DMS53 treated with DMSO at 0.1 percent for 48 hours (cell line): Measurements from ENCODE around the gene MPRIP.

Experiments
- DNase-seq: peaks from one replicate; lab custom pipeline; 2025; ENCODE audit not compliant: unreplicated experiment; lab: John Stamatoyannopoulos, UW

Gene MPRIP

DNA sequence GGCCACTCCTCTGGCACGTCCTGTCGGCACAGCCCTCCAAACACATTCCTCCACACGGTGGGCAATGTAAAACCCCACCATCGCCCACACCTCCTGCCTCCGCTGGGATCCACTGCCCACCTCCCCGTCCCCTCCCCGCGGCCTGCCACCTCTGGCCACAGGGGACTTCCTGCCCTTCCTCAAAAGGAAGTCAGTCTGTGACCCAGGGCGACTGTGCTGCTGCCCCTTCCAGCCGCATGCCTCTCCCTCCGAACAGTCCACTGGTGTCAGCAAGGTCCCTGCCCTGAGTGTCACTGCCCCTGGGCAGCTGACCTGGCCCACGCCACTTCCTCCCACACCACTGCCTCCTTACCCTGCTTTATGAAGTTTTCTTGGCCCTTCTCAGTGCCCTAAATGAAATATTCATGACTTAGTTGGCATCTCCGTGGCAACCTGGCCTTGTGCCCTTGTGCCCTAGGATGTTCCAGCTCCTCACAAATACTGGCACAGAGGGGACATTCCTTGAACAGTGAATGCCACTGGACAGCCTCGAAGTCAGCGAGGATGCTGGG is 161.9 kb downstream of the MPRIP start:
- DNase-seq = no peak

DNA sequence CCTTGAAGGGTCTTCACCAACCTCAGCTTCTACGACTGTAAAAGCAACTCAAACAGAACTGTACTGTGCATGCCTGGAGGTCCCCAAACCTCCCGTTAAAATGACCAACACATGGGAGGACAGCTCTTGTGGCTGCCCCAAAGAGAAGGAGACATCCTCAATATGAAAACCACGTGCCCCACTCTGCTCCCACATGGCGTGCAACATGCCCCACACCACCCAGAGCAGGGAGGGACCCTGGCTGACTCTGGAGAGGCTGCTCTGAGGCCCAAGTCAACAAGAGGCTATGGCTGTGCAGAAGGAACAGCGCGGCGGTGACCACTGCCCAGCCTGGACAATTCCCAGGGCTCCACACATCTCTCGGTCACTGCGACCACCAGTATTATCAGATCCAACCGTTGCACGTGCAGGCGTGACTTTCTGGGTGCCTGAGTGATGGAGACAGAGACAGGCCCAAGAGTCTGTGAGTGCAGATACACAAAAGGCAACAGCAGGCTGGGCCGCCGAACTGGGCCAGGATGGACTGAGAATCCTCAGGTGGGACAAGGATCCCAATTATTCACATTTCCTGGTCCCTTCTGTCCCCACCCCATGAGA is 162.5 kb downstream of the MPRIP start:
- DNase-seq = no peak

DNA sequence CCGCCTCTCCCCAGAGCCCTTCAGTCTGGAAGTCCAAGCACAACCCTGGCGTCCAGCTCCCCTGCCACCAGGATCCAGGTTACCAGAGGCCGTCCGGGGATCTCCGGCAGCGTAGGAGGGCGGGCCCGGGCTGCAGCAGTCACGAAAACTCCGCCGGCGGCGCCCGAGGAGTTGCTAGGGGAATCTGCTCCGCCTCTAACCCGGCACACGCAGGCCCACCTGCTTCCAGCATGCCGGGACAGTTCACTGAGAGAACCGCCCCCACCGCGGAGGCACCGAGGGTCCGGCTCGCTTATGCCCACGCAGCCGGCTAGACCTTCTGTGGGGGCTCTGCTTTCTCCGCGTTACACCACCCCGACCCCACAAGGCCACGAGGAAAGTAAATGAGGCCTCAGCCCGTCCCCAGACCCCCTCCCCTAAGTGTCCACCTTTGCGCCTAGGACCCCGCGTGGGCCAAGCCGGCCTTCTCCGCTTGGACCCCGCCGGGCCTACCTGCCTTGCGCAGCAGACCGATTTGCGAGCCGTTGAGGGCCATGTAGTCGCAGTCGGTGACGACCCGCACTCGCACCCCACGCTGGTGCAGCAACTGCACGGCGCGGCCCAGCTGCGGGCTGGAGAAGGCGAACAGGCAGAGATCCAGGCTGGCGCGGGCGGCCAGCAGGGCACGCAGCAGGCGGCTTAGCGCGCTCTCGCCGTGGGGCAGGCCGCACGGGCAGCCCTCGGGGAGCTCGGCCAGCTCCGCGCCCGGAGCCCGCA is 163.3 kb downstream of the MPRIP start:
- DNase-seq = peak; percentile 32

DNA sequence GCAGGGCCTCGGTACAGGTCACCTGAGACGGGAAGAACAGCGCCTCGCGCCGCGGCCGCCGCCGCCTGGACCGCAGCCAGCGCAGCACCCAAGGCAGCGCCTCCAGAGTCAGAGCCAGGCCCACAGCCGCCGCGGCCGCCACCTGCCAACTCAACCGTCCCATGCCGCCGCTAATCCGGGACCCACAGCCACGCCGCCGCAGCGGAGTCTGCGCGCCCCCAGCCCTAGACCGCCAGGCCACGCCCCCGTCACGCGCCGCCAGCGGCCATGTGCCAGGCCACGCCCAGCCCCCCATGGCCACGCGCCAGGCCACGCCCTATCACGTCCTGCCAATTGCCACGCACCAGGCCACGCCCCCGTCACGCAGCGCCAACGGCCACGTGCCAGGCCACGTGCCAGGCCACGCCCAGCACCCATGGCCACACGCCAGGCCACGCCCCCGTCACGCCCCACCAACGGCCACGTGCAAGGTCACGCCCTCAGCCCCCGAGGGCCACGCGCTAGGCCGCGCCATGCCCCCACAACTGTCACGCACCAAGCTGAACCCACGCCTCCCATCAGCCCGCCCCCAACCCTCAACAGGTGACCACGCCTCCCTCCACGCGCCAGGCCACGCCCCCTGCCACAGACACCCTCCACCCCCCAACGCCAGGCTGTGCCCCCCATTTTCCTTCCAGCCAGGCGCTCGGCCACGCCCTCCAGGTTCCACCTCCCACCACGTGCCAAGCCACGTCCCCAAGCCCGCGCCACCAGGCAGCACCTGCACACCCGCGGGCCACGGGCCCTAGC is 164.1 kb downstream of the MPRIP start, which contains the start of gene PLD6:
TSS of gene PLD6 (minus strand) at position 210 of the 789 bp plus-strand sequence. CDS start at position 163, 47 bp downstream.
- DNase-seq = peak; percentile 41

DNA sequence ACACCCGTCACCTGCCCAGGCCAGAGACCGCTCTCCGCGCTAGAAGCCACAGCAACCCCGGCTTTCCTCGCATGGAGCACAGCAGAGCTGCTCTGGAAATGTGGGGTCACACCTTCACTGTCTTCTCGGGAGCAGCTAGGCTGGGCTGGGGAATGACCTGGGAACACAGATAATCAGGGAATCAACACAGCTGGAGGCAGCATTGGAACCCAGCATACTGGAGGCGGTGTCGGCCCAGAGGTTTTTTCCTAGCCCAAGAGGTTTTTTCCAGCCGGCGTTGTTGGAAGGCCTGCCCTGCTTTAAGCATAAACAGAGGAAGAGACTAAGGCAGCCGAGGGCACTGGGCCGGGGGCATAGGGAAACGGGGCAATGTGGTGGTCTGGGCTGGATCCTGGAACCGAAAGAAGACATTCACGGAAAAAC is 164.7 kb downstream of the MPRIP start:
- DNase-seq = no peak

DNA sequence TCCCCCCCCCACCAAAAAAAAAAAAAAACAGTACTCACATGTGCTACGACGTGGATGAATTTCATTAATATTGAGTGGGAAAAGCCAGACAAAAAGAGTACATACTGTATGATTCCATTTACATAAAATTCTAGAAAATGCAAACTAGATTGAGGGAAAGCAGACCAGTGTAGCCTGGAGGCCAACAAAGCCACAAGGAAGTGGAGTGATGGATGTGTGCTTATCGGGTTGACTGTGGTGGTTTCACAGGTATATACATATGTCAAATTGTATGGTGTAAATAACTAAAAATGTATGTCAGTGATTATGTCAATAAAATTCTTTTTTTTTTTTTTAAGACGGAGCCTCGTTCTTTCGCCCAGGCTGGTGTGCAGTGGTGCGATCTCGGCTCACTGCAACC is 165.7 kb downstream of the MPRIP start:
- no peak for DNase-seq

DNA sequence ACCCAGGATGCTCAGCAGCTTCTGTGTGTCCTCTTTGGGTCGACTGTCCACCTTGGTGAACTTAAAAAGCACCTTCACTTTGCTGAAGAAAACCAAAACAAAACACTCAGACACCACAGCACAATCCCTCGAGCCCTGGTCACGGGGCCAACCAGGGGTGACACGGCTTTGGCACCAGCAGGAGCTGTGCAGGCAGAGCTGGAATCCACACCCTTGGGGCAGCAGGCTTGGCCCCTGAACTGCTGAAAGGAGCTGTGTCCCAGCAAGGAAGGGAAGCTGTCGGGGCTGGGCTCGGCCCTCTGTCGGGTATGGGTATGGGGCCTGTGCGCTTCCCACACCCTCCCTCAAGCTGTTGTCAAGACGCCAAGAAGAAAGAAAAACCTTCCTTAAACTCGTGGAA is 171.5 kb downstream of the MPRIP start:
- DNase-seq = no peak

DNA sequence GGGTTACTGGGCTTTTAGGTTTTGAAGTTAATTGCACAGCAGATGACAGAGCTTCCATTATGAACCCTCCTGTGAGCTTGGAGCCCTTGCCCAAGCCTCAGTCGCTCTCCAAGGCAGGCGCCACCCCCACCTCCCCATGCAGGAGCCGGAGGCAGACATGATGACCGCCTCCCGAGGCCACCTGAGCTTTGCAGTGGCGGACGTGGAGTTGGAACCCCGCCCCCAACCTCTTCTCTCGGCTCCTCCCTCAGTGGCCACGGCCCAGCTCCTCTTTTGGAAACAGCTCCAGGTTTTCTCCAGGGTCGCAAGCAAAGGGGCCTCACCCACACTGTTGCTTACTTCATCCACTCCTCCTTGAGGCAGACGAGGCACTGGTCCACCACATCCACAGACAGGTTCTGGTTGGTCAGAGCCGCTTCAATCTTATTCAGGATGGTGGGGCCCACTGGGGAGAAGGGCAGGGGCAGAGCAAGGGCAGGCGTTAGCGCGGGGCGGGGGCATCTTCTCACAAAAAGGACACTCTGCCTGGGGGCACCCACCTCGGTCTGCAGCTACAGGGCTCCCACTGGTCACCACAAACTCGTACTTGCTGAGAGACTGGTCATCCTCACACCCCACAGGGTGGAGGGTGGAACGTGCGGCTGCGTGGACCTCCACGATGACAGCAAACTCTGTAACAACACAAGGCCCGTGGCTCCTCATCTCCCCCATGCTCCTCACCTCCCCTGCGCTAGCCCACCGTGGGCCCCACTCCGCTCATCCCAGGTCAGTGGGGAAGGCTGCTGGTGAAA is 172.6 kb downstream of the MPRIP start:
- no peak for DNase-seq

DNA sequence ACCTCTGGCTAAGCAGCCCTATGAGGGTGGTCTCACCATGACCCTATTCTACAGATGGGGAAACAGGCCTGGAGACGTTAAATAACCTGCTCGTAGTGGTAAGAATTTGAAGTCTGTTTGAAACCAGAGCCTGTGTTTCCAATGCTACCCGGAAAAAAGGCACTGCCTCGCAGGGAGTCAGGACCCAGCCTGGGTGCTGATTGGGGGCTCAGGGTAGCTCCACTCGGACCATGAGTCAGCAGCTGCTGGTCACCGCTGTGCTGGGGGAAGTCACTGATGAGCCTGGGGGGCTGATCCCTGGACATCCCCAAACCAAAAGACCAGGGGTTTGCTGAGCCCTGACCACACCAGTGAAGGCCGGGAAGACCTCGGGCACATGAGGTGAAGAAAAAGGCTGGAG is 173.3 kb downstream of the MPRIP start:
- DNase-seq = no peak

DNA sequence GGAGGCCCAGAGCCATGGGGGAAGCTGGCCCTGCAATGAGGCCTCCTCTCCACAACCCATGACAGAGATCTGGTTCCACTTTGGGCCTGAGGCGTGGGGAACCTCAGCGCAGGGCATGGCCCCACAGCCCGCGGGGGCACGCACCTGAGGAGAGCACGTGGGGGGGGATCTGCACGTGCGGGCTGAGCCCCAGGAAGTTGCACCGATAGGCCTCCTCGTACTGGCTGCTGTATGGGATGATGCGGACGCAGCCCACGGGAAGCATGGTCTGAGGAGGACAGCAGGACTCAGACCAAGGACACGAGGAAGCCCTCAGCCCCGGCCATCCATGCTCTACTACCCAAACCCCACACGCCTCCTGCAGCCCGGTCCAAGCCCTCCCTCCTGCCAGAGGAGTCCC is 174.0 kb downstream of the MPRIP start:
- DNase-seq = no peak

DNA sequence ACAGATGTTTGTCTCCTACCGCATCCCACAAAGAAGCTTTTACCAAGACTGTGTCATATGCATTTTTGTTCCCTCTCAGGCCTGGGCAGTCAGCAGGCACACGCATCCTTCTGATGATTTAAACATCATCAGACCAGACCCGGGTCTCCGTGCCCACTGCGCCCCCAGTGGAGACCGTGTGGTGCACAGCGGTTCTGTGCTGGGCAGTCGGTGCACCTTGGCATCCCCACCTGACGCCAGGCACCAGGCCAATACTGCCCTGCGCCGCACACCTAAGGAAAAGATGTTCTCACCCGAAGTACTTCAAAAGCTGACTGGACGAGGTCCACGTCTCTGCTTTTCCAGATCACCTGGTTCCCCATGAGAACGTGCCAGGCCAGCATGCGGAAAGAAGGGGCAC is 174.5 kb downstream of the MPRIP start:
- no peak for DNase-seq

DNA sequence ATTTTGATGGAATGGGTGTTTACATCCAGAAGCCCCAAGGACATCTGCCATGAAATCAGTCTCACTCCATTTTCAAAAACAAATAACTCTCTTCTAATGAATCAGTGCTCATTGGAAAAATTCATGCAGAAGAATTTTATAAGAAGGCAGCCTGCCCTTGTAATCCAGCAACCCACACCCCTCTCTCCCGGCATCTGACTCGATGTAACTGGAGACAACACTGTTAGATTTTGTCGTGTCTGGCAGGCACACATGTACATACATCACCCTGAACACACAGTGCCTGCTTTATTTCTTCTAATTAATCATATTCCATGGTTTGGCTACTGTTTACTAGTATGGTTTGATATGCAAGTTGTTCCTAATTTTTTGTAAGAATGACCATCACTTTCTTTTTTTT is 175.7 kb downstream of the MPRIP start:
- no peak for DNase-seq

DNA sequence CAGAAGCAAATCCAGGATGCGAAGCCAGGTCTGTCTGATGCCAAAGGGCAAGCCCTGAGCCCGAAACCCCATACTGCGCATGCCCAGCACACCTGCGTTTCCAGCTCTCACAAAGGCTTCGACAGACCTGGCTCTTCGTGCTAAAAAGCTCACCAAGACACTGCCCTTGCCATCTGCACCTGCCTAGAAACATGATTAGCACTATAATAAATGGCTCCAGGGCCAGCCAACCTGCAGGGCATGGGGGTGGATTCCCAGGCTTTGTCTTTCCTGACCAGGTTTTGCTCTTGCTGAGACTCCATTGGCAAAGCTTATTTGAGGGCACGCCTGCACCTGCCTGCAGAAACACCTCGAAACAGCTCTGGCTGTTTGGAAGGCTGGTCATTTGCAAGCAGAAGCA is 178.3 kb downstream of the MPRIP start:
- DNase-seq = no peak

DNA sequence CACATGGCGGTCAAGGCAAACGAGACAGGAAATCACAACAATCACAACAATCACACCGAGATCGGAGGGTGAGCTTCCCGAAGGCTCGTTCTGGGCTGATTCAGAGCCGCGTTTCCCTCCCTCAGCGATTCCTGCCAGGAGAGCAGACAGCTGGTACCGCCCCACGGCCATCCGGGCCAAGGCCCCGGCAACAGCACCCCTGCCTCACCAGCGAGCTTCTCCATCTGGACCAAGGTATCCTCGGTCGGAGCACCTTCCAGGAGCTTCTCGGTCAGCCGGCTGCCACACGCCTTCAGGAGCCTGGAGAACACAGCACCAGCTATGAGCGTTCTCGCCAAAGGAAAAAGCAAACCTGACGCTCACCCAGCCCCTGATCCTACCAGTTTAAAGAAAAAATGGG is 179.1 kb downstream of the MPRIP start:
- DNase-seq = no peak

DNA sequence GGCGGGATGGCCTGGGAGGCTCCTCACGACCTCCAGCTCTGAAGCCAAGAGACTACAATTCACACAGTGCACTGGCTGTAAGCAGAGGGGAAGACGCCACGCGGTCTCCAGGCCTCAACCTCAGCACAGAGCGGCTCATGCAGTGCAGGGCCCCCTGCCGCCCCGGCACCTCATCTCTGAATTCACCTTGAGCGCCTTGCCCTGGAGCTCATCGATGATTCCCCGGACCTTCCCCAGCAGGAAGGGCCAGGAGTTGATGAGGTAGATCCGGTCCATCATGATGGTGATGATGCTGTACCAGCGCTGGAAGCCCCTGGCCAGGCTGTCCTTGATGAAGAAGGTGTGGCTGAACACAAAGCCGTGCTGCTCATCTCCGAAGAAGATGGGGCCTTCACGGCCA is 181.5 kb downstream of the MPRIP start:
- no peak for DNase-seq

DNA sequence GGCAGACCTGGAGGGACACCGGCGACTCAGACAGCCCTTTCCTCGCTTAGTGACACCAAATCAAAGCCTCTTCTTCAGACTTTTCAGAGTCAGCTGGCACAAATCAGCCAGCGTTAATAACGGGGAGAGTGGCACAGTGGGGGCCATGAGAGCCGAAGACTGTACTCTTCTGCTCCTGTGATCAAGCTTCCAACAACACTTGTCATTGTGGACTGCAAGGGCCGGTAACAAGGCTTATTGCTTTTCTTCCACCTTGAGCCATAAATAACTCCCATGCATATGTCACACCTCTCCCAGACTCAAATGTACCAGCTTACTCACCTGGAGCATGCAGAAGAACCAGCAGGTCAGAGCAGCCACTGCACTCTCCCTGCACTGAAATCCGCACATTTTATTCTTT is 181.9 kb downstream of the MPRIP start:
- DNase-seq = no peak

DNA sequence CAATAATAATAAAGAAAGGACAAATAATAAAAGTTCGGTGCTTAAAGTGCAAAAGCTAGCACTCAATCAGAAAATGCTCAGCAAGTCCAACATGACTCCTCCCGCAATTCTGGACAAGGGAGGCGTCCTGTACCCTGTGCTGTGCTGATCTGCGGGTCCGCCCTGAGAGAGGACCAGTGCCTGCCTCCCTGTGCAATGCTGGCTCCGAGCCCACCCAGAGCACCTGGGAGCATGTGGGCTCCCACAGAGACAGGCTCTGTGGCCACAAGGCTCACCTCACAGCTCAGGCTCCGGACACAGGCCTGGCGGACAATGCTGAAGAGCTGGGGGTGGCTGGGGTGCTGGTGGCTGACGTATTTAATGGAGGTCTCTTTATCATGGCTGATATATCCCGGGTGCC is 183.6 kb downstream of the MPRIP start:
- DNase-seq = no peak

DNA sequence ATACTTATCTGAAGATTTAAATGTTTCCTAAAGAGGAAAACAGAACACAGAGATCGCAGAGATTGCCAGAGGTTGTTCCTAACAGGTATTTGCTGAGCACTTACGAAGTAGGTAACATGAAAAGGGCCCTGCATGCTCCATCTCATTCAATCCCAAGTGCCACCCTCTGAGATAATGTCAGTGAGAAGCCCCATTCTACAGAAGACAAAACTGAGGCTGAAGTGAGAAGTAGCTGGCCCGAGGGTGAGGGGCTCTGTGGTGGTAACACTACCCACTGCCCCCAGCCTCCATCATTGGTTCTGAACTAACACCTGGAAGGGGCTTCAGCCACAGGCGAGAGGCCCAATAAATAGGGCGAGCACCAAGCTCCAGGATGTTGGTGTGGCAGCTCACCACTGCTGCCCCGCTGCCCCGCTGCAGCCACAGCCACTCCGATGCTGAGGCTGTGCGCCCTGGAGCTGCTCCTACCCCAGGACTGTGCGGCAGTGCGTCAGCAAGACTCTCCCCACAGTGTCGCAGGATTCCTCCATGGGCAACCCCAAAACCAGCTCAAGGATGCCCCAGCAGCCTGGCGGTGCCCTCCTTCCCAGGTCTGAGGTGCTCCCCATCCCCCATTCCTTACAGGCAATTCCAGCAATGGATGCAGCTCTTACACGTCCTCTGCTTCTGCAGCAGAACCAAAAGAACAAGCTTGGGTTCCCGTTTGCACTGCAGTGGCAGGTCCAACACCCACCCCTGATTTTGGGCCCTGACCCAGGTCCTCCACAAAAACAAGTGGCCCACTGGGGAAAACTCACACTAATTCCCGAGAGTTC is 184.4 kb downstream of the MPRIP start:
- DNase-seq = no peak

DNA sequence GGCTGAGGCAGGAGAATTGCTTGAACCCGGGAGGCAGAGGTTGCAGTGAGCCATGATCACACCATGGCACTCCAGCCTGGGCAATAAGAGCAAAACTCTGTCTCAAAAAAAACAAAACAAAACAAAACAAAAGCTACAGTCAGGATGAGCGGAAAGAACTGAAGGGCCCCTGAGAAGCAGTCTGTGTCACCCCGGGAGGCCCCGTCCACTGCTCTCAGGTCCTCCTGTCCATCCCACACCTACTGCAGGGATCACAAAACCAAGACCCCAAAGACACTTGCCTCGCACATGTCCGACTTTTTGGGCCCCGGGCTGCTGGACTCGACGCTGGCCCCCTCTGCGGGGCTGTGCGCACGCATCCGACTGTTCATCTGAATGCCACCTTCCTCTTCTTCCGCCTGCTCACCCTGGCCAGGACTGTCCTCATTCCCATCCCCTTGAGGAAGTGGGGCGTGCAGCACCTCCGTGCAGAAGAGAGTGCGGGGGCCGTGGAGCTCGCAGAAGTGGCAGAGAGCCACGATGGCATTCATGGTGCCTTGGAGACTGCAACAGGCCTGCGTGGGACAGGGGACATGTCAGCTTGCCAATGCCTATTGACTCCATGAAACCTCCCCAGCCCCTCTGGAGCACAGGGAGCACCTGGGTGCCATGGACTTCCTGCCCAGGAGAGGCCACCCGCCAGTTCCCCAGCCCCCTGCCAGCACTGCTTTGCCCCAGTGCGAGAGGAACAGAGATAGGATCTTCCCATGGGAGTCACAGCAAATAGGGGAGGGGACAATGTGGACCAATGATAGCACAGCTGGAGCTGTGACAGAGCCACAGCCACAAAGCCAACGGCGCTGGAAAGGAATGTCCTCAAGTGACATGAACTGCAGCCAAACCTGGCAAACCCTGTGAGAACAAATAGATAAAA is 185.6 kb downstream of the MPRIP start:
- DNase-seq = no peak
